Cerebellar nuclear complex (tissue), 1 donor: ENCODE results near the gene DNAH8.

Experiments used
- DNase-seq, 2 experiments: peaks; one replicate each; lab custom pipeline; 2025; lab: John Stamatoyannopoulos, UW

Gene DNAH8

DNA sequence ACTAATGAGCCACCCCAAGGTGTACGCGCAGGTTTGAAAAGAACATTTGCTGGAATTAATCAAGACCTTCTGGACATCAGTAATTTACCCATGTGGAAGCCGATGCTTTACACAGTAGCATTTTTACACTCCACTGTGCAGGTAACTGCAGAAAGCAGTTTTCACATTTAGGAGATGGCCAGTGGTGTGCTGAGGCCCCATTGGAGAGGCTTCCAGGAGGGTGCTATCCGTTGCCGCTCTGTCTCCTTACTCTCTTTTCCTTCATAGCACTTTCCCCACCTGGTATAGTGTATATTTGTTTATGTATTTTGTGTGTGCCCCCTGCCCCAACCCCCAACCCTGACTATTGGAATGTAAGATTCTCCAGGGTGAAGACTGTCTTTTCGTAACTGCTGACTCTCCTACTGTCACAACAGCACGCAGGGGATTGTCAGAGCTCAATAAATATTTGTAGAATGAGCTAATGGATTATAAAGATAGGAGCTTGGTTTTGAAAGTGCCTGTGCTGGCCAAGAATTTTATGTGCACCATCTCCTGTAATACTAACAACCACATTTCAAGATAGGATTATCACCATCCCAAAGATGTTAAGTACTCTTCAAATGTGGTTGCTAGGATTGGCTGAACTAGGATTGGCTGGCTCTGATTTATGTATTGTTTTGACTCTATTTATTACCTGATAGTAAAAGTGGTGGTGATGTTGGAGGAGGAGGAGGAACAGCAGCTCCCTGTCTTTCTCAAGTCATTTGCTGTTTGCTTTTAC is 259.5 kb downstream of the DNAH8 start:
- DNase-seq, result no peak

DNA sequence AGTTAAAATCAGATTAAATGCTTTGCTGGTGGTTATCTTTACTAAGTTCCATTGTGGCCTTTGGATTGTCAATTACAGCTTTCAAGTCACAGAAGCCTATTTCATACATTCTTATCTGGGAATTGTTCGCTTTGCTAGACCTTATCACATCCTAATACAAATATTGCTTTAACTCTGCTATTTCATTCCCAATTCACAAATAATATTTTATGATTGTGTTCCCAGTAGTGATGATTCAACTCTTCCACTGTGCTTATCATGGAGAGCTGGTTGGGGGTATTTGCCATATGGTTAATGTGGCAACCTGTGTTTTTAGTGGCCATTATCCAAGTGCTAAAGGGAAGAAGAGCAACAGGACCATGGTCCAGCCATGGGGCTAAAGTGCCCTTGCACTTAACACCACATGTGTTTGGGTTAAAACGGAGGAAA is 260.5 kb downstream of the DNAH8 start:
- no peak for DNase-seq

DNA sequence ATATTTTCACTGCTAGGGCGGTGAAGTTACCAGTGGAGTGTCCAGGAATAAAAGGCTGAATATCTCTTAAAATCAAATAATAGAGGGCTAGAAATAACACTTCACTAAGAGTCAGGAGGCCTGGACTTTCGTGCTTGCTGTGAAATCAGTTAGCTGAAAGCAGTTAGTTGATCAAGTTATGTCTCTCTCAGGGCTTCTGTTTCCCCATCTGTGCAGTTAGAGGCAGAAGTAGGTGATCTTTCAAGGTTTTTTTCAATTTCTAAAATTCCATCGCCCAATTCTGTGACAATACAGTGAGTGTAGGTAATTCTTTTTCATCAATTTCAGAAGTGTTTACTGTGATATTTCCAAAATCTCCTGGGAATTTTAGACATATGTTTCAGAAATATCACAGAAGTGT is 260.9 kb downstream of the DNAH8 start:
- no peak for DNase-seq

DNA sequence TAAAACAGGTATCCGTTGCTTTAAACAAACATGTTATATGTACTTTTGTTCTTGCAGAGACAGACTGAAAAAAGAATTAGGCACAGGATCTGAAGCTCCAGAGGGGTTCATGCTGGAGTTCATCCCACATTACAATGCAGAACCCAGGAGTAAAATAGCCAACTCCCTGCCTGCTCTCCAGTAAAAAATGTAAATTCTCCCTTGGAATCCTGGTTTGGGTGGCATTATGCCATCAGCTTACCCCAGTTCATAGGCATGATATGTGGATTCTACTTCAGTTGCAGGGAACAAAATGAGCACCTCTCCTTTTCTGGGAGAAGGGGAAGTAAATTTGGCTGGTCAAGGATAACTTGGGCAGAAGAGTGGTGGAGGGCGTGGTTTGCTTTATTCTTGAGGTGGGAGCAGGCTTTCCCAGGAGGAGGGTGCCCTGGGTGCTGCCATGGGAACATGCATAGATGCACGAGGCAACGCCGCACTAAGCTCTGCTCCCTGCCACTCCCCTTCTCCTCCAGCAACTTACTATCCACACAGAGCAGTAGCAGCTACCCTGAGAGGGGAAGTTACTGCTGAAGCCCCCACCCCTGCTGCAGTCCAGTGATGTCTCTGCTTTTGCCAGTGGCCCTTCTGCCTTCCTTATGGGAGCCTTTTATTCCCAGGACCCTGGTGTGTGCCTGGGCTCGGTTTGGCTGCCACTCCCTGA is 261.8 kb downstream of the DNAH8 start:
- DNase-seq, result no peak

DNA sequence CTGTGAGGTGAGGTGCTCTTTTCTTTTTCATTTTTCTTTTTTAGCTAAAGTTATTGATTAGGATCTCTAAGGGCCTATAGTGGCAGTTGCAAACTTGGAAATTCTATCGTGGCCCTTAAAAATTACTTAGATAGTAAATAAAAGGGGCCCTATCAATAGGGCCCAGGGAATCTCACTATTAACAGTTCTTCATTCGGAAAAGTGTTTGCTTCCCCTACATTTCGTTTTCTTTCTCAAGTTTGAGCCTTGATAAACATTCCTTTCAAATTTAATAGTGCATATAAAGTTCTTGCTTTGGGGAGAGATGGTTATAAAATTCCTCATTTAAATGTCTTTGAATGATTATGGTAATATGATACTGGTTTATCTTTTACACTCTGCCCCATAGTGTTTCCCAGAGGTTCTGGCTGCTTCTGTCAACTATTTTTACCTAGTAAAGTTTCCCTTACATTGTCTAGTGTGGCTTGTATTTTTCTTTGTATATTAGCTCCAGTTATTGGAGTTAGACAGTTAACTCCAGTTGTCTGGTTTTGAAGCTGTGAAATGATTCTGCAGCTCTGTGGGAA is 263.1 kb downstream of the DNAH8 start:
- DNase-seq, result no peak

DNA sequence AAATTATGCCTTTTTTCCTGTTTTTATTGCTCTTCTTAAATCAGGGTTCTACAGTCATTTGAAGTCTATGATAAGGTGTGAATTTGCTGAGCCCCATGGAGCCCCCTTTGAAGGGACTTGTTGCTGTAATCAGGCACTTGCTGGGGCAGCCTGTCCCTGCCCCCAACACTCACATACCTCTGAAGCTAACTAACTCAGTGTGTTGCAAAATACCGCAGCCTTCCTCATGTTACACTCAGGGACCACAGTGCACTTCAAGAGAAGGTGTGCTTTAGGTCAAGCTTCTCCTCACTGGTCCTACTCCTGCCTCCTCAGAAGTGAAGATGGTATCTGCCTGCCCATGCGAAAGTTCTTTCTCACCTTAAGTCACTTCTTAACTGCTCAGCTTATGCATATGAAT is 267.4 kb downstream of the DNAH8 start:
- no peak for DNase-seq

DNA sequence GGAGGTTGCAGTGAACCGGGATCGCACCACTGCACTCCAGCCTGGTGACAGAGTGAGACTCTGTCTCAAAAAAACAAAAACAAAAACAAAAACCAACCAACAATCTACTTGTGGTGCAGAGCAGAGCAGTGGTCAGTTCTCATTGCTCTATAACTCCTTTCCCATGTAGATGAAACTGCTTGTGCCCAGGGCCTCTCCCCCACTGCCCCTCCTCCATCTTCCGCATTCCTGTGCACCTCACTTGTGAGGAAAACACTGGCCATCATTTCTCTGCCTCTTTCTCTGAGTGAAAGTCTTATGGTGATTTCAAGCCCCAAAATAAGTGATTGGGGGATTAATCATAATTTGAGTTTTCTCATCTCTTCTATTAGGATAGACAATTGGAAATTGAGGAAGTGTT is 269.6 kb downstream of the DNAH8 start:
- no peak for DNase-seq

DNA sequence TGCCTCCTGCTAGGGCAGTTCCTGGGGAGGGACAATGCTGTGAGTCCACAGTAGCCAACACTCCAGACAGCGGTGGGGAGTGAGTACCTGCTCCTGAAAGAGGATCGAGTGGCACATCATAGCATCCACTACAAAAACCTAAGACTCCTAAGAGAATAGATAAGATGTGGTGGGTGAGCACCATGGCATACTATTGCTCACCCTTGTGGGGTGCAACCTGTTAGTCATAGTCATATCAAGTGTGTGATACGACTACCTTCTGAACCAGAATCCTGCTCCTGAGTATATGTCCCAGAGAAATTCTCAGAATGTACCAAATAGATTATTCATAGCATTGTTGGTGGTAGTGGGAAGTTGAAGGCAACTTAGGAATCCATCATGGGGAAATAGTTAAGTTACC is 270.7 kb downstream of the DNAH8 start:
- no peak for DNase-seq

DNA sequence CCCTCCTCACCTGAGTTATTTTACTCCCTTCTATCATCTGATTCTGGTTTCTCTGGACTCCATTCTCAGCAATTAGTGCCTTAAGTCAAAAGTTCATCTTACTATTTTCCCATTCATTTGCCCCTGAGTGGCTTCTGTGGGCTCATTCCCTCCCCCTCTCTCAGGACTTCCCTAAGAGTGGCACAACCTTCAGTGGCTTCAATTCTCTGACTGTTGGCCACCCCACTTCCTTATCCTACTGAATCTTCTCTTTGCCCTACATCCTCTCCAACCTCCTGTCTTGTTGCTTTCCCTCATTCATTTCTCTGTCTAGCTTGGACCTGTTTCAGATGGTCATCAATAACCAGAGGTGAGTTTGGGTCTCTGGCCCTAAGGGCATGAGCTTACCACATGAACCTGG is 272.4 kb downstream of the DNAH8 start:
- DNase-seq, result no peak

DNA sequence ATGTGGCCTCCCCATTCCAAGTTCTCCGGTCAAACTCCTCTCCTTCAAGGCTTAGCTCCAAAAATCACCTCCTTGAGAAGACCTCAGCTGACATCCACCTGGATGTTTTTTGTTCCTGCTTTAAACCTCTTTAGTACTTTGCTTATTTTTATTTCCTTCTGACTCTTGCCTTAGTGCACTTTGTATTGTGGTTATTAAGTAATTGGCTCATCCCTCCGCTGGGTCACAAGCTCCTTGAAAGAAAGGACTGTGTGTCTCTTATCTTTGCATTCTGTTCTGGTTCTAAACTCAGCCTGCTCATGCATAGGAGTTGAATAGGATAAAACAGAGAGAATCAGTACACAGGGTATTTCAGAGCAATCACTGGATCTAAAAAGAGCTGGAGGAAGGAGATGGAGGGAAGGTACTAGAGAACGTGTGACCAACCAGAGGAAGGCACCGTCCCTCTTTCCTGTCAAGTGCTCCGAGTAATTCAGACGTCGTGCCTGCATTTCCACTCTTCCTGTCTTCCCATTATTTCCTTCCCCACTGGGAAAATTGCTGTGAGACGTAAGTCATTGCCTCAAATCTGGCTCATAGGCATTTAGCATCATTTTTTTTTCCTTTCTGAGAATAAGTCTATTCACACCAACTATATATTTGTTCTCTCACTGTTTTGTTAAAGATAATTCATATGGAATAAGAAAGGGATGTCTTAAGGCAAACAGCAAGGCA is 273.8 kb downstream of the DNAH8 start:
- DNase-seq, result no peak

DNA sequence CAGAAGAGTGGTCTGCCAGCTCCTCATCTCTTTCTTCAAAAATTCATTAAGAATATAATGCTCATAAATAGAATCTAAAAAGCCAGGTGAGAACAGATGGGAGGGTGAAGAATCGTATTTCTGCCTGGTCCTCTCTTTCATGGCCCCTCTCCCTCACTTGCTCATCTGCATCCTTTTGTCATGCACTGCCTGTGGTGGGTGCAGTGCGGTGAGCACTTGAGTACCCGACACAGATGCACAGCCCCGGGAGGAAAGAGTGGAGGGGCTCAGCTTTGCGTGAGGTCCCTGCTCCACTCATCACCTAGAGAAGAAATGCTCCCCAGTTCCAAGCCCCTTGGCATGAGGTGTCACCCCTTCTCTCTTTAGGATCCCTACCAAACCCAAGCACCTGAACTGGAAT is 275.4 kb downstream of the DNAH8 start:
- DNase-seq, result no peak

DNA sequence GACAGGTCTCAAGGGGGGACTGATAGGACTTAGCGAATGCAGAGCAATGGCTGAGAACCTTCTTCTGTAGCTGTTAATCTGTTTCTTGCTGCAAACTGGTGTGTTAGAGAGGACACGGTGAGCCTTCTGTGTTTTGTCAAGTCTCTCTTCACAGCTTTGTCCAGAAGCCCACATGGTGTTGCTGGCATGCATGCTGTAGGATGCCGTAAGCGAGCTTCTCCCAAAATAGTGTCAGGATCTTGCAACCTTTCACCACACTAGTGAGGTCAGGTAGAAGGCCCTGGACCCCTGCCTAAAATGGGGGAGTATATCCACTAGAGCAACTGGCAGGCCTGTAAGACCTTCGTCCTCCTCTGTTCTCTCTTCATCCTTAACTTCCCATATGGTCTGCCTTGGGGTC is 281.6 kb downstream of the DNAH8 start:
- no peak for DNase-seq

DNA sequence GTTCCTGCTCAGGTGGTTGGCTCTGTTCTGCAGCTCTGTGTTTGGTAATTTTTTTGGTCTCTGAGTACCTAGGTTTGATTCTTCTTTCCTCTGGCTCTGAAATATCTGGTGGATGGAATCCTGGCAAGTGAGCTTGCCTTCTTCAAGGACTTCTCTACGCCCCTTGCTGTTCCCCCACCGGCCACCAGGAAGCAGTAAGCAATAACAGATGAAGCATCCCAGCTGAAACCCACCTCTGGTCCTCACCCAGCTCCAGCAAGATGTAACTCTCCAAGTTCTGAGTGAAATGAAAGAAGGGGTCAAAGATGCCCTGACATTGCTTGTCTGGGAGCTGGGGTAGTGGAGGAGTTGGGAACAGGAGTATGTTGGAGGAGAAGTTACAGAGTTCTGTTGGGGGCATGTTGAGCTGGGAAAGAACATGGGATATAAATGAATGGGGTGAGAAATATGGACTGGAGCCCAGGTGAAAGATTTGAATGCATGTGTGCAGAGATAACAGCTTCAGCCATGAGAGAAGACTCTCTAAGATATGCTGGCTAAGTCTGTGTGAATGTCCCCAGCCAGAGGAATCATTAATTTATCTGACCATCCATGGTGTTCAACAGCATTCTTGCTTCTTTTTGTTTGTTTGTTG is 282.1 kb downstream of the DNAH8 start:
- no peak for DNase-seq

DNA sequence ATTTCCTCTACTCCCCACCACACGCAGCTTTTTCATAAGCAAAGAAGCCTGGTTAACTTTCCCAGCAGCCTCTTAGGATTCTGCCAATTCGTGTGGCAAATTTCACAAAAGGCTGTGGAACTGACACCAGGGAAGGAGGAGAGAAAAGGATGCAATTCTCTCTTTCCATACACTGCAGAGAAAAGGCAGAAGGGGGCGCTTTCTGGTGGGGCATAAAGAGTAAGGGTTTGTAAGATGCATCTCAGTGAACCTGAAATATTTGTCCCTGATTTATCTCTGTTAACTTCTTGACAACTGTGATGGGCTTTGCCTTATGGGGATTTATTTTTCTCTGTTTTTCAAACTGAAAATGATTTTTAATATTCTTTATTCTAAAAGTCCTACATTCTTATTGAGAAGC is 288.0 kb downstream of the DNAH8 start:
- DNase-seq, result no peak

DNA sequence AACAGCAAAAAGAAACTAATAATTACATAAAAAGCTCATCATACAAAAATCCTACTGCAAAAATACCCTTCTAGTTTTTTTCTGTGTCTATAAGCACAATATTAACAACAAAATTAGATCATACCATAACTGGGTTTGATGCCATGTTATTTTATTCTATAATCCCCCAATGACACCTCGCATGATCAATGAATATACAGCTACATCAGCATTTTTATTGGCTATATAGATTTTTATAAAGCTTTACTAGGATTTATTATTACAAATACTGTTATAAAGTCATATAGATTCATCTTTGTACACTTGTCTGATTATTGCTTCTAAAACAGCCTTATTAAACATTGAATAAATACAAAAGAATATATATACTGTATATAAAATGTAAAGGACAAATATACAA is 288.4 kb downstream of the DNAH8 start:
- no peak for DNase-seq

DNA sequence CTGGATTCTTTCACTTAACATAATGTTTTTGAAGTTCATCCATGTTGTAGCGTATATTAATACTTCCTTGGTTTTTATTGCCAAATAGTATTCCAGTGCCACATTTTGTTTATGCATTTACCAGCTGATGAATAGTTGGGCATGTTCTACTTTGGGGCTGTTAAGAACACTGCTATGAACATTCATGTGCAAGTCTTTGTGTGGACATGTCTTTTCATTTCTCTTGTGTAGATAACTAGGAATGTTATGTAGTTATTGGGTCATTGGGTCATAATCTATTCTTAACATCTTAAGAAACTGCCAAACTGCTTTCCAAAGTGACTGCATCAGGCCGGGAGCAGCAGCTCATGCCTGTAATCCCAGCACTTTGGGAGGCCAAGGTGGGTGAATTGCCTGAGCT is 289.7 kb downstream of the DNAH8 start:
- DNase-seq, result no peak

DNA sequence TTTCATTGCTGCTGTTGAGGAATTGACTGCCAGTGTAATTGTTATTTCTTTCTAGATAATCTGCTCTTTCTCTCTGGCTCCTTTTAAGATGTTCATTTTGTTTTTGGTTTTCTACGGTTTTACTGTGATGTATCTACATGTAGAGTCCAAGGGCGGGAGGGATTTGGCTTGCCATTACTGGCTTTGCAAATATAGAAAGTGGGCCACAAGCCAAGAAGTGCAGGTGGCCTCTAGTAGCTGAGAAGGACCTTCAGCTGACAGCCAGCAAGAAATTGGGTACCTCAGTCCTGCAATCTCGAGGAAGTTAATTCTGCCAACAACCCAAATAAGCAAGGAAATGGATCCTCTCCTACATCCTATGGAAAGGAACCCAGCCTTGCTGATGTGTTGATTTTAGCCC is 290.7 kb downstream of the DNAH8 start:
- DNase-seq, result no peak

DNA sequence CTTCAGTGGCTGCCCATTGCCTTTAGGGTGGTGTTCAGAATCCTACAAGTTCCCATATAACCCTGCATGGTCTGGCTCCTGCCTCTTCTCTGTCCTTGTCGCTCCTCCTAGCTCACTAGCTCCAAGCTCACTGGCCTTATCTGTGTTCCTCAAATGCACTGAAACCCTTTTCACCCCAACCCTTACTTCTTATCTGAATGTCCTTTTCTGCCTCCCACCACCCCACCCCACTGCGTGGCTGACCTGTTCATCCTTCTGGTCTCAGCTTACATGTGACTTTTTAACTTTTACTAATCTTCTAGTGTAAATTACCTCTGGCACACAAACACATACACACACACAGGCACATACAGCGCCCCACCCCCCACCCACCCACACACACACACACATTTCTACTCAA is 292.5 kb downstream of the DNAH8 start:
- no peak for DNase-seq

DNA sequence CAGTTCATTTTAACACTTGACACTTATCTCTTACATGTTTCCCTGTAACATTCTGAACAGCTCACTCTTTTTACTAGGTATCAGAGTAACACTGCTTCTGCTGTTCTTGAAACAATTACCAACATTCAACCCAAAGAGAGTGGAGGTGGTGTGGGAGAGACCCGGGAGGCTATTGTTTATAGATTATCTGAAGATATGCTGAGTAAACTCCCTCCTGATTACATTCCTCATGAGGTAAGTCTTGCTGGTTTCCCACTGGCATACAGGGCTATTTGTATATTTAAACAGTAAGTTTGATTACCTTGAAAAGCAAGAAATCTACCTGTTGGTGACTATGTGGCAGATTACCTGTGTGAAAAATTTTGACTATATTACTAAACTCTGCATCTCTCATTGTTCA is 293.6 kb downstream of the DNAH8 start:
- DNase-seq, result no peak

DNA sequence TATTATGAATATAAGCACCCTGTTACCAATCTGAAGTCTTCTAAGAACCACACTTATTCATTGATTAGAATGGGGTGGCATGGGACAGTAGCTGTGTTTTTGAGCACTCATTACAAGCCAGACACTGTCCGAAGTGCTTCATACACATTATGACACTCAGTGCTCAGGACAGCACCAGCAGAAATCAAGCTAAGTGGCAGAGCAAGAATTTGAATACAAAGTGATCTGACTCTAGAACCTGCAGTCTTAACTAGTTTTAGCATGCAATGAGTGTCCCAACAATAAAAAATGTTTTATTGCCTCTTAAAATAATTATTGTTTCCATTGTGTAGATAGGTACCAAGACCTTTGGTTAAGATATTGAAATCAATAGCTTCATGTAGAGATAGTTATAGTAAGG is 294.4 kb downstream of the DNAH8 start:
- DNase-seq, result no peak

DNA sequence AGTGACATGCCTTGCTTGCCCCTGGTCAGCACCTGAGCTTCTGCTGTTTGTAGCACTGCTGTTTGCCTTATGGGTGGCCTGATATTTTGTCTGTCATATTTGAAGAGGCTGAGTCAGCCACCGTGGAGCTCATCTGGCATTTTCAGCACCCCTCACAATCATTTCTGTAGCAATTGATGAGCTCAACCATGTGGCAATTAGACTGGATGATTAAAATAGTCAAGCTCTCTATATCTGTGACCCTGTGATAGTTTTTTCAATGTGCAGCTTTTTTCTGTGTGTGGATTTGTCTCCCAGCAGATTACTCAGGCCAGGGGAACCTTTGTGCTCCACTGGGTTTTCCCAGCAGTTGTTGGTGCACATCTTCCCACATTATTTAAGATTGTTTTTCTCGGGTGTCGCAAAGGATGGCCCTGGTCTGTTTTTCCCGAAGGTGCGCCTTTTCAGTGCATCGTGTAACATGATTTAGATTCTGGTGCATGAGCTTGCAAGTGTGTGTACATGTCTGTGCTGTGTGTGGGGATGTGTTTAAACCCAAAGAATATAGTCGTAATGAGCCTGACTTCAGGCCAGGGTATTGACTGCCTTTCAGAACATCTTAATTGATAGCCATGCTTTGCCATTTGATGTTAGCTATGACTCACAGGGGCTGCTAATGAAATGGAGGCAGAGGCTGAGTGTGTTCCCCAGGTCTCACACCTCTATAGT is 301.9 kb downstream of the DNAH8 start:
- no peak for DNase-seq

DNA sequence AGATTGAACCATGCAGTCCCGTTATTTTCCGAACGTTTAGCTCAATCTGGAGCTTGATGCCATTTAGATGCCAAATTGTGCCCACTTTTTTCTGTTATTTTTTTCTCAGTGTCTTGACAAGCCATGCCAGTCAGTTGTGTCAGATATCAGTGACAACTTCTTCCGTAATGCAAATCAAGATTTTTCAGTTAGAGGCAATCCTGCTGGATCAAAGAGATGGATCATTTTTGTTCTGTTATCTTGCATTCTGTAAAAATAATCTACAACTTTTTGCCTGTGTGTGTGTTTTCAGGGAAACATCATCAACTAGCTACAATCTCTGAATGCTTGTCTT is 302.4 kb downstream of the DNAH8 start:
- DNase-seq, result no peak
